ENCODE data around the gene ETS1.

DNA sequence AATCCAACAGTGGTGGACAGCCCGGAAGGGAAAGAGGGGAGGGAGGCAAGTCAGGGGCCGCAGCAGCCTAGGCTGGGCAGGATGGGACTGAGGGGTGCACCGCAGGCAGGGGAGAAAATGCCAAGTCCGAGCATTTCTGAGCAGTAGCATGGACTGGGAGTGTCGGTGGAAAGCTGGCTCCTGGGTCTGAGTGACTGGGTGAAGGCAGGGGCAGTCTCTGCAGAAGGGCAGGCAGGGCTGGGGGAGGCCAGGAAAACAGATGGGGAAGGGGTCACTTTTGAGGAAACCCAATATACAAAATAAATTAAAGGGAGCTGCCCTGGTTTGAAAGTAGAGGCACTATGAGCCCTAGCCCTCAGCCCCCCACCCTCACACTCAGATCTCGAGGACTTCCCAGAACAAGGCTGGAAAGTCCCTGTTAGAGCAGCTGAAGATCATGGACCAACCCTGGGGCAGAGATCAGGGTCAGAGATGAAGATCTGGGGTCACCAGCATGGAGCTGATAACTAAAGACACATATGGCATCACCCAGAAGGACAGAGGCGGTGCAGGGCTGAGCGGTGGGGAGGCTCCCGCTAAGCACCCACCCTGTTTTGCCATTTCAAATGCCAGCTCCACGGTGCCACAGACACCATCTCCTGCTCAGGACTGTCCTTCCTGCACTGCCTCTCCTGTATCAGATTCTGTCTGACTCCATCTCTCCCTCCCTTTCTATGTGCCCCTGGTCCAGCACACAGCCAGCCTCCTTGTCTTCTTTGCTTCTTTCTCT, 32.4 kb upstream of the ETS1 start:
- TF ChIP-seq, protein P1, sequence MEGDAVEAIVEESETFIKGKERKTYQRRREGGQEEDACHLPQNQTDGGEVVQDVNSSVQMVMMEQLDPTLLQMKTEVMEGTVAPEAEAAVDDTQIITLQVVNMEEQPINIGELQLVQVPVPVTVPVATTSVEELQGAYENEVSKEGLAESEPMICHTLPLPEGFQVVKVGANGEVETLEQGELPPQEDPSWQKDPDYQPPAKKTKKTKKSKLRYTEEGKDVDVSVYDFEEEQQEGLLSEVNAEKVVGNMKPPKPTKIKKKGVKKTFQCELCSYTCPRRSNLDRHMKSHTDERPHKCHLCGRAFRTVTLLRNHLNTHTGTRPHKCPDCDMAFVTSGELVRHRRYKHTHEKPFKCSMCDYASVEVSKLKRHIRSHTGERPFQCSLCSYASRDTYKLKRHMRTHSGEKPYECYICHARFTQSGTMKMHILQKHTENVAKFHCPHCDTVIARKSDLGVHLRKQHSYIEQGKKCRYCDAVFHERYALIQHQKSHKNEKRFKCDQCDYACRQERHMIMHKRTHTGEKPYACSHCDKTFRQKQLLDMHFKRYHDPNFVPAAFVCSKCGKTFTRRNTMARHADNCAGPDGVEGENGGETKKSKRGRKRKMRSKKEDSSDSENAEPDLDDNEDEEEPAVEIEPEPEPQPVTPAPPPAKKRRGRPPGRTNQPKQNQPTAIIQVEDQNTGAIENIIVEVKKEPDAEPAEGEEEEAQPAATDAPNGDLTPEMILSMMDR (conservative IDR thresholded peaks at IDR 0.05; ENCODE audit: low read length) = no peak
- no peak for TF ChIP-seq EZH2phosphoT487 (IDR thresholded peaks at IDR 0.05; ENCODE audit: borderline replicate concordance, low read depth, low read length)
